H1 (cell line): ENCODE measurements around the gene DGKD. TPM values are rescaled to one million over a fixed set of nuclear protein-coding genes. Genes with fewer than 3 reads are reported as not detected.

Source experiments
- CBX8 ChIP-seq: fragments of 300-800, 300-1000 bp; sonication (generic); IDR thresholded peaks from 2 replicates; pipeline ENCODE4 v1.7.1; 2016; ENCODE audit warnings: low read depth, low read length, borderline replicate concordance
- CREB1 ChIP-seq: IDR thresholded peaks from 2 replicates; pipeline ENCODE4 v1.6.1; 2012; ENCODE audit warnings: inconsistent platforms
- GABPA ChIP-seq: IDR thresholded peaks from 2 replicates; pipeline ENCODE4 v1.6.1; 2011; ENCODE audit warnings: mild to moderate bottlenecking, low read length, moderate library complexity, borderline replicate concordance; ENCODE audit not compliant: insufficient read depth
- JUN ChIP-seq: IDR thresholded peaks from 2 replicates; pipeline ENCODE4 v1.6.1; 2011; ENCODE audit warnings: low read depth, mild to moderate bottlenecking, improper control_type of control experiment, low read length
- JUND ChIP-seq: IDR thresholded peaks from 2 replicates; pipeline ENCODE4 v1.6.1; 2011; ENCODE audit warnings: mild to moderate bottlenecking, improper control_type of control experiment, low read length
- POU5F1 ChIP-seq: IDR thresholded peaks from 2 replicates; pipeline ENCODE4 v1.6.1; 2011; ENCODE audit warnings: low read depth, mild to moderate bottlenecking, low read length, moderate library complexity
- RNF2 ChIP-seq: fragments of 200-900, 300-1000 bp; sonication (generic); IDR thresholded peaks from 2 replicates; pipeline ENCODE4 v1.7.1; 2016; ENCODE audit warnings: borderline replicate concordance, low read depth, mild to moderate bottlenecking, antibody characterized with exemption, low read length; ENCODE audit not compliant: poor library complexity, severe bottlenecking; ENCODE audit errors: missing control alignments
- TCF12 ChIP-seq: IDR thresholded peaks from 2 replicates; pipeline ENCODE4 v1.6.1; 2011; ENCODE audit warnings: low read depth, mild to moderate bottlenecking, low read length
- USF2 ChIP-seq: IDR thresholded peaks from 2 replicates; pipeline ENCODE4 v1.6.1; 2011; ENCODE audit warnings: low read length, improper control_type of control experiment
- ZNF274 ChIP-seq: IDR thresholded peaks from 2 replicates; pipeline ENCODE4 v1.7.0; 2012; ENCODE audit warnings: low read length, borderline replicate concordance; ENCODE audit errors: extremely low read depth
- polyA plus RNA-seq, 7 experiments: library from polyadenylated mRNA; depleted of rRNA in 3 of 7; stranded (reverse) in 5 of 7; unstranded in 2 of 7; fragments of >200 nt in 5 of 7; fragments of 200-250 nt in 2 of 7; gene quantifications; 1 replicate in 5 of 7; 2 replicates in 1 of 7; 4 replicates in 1 of 7; pipeline versions ENCODE4 v1.2.1 to v1.2.3, GENCODE V29; 2011 to 2013; ENCODE audit warnings: missing spikeins in 2 of 7, mixed read lengths in 2 of 7
- total RNA-seq: library from RNA; stranded (reverse); fragmentation: NEBNext Ultra II Directional; extraction: Animal tissue kit (Norgen Biotek cat#: 25700); gene quantifications from 2 replicates; pipeline ENCODE4 v1.2.1, GENCODE V29; 2021
- TF ChIP-seq, protein P1 (sequence below): fragments of 300-600 bp; sonication (generic); IDR thresholded peaks from 2 replicates; pipeline ENCODE4 v1.7.1; 2012; ENCODE audit warnings: low read length, moderate library complexity, mild to moderate bottlenecking, inconsistent platforms; ENCODE audit not compliant: insufficient replicate concordance

DGKD gene
- total and polyA plus RNA-seq, 2 of the 8 experiments (the other 6 are each of a cell fraction or from before 2014, with no cell fraction given): 7.7 to 30.9 TPM

DNA sequence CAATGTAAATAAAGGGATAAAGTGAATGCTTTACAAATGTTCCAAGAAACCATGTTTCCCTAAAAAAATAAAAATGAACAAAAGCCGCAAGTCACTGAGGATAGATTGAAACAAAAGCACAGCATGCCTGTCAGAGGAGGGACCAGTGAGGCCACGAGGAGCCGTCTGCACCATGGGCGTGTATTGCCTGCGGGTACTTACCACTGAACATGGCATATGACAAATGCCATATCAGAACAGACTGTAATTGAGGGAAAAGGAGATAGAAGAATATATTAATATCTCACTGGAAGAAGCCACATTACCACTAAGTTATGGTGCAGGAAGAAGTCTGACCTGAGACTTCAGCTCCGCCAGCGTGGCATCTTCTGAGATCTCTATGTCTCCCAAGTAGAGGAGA, 136.5 kb downstream of the DGKD start (continued):
- TF ChIP-seq, protein P1, sequence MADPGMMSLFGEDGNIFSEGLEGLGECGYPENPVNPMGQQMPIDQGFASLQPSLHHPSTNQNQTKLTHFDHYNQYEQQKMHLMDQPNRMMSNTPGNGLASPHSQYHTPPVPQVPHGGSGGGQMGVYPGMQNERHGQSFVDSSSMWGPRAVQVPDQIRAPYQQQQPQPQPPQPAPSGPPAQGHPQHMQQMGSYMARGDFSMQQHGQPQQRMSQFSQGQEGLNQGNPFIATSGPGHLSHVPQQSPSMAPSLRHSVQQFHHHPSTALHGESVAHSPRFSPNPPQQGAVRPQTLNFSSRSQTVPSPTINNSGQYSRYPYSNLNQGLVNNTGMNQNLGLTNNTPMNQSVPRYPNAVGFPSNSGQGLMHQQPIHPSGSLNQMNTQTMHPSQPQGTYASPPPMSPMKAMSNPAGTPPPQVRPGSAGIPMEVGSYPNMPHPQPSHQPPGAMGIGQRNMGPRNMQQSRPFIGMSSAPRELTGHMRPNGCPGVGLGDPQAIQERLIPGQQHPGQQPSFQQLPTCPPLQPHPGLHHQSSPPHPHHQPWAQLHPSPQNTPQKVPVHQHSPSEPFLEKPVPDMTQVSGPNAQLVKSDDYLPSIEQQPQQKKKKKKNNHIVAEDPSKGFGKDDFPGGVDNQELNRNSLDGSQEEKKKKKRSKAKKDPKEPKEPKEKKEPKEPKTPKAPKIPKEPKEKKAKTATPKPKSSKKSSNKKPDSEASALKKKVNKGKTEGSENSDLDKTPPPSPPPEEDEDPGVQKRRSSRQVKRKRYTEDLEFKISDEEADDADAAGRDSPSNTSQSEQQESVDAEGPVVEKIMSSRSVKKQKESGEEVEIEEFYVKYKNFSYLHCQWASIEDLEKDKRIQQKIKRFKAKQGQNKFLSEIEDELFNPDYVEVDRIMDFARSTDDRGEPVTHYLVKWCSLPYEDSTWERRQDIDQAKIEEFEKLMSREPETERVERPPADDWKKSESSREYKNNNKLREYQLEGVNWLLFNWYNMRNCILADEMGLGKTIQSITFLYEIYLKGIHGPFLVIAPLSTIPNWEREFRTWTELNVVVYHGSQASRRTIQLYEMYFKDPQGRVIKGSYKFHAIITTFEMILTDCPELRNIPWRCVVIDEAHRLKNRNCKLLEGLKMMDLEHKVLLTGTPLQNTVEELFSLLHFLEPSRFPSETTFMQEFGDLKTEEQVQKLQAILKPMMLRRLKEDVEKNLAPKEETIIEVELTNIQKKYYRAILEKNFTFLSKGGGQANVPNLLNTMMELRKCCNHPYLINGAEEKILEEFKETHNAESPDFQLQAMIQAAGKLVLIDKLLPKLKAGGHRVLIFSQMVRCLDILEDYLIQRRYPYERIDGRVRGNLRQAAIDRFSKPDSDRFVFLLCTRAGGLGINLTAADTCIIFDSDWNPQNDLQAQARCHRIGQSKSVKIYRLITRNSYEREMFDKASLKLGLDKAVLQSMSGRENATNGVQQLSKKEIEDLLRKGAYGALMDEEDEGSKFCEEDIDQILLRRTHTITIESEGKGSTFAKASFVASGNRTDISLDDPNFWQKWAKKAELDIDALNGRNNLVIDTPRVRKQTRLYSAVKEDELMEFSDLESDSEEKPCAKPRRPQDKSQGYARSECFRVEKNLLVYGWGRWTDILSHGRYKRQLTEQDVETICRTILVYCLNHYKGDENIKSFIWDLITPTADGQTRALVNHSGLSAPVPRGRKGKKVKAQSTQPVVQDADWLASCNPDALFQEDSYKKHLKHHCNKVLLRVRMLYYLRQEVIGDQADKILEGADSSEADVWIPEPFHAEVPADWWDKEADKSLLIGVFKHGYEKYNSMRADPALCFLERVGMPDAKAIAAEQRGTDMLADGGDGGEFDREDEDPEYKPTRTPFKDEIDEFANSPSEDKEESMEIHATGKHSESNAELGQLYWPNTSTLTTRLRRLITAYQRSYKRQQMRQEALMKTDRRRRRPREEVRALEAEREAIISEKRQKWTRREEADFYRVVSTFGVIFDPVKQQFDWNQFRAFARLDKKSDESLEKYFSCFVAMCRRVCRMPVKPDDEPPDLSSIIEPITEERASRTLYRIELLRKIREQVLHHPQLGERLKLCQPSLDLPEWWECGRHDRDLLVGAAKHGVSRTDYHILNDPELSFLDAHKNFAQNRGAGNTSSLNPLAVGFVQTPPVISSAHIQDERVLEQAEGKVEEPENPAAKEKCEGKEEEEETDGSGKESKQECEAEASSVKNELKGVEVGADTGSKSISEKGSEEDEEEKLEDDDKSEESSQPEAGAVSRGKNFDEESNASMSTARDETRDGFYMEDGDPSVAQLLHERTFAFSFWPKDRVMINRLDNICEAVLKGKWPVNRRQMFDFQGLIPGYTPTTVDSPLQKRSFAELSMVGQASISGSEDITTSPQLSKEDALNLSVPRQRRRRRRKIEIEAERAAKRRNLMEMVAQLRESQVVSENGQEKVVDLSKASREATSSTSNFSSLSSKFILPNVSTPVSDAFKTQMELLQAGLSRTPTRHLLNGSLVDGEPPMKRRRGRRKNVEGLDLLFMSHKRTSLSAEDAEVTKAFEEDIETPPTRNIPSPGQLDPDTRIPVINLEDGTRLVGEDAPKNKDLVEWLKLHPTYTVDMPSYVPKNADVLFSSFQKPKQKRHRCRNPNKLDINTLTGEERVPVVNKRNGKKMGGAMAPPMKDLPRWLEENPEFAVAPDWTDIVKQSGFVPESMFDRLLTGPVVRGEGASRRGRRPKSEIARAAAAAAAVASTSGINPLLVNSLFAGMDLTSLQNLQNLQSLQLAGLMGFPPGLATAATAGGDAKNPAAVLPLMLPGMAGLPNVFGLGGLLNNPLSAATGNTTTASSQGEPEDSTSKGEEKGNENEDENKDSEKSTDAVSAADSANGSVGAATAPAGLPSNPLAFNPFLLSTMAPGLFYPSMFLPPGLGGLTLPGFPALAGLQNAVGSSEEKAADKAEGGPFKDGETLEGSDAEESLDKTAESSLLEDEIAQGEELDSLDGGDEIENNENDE: no peak
- no peak for TF ChIP-seq RNF2
- TF ChIP-seq TCF12: no peak
- TF ChIP-seq CBX8: no peak
- no peak for TF ChIP-seq USF2
- TF ChIP-seq JUN: no peak
- no peak for TF ChIP-seq GABPA
- TF ChIP-seq ZNF274: no peak
- no peak for TF ChIP-seq CREB1
- TF ChIP-seq JUND: no peak
- TF ChIP-seq POU5F1: no peak
